PC-3 (cell line): ENCODE data around the gene RASSF5.

Experiments
- CTCF ChIP-seq: fragments of 300-600 bp; sonication (generic); conservative IDR thresholded peaks from 2 replicates; pipeline ENCODE4 v1.5.1; 2017; ENCODE audit warnings: antibody characterized with exemption, low read depth, mild to moderate bottlenecking, low read length
- EZH2 ChIP-seq: fragments of 300-600 bp; sonication (generic); IDR thresholded peaks from one replicate; pipeline ENCODE4 v1.6.1; 2017; ENCODE audit warnings: antibody characterized with exemption, mild to moderate bottlenecking, low read length; ENCODE audit not compliant: unreplicated experiment
- EZH2phosphoT487 ChIP-seq: fragments of 300-600 bp; sonication (generic); IDR thresholded peaks from 2 replicates; pipeline ENCODE4 v1.6.1; 2018; ENCODE audit warnings: mild to moderate bottlenecking, antibody characterized with exemption, low read length, borderline replicate concordance

GRCh38 chr1:206502403-206502802 lies 4.9 kb upstream of the RASSF5 start:
- TF ChIP-seq CTCF (no peak), EZH2 (no peak), EZH2phosphoT487 (no peak)
